RWPE1 (cell line): ENCODE measurements around the gene DOCK1.

Experiments
- CTCF ChIA-PET: fragments of 350-600 bp; sonication (Branson Sonifier 250); formaldehyde crosslinking; extraction: SDS; loops from one replicate; lab custom pipeline; 2021; lab: Yijun Ruan, JAX
- POLR2A ChIA-PET: fragments of 400-600 bp; formaldehyde crosslinking; extraction: SDS; loops from one replicate; lab custom pipeline; 2020; ENCODE audit warnings: antibody characterized with exemption; ENCODE audit not compliant: low non-redundant PET; lab: Yijun Ruan, JAX
- DNase-seq: peaks from one replicate; pipeline ENCODE4 v3.0.0; 2012; ENCODE audit warnings: low spot score
- H3K27ac ChIP-seq: fragments of 450-650 bp; 2 replicates; pipeline ENCODE4 v1.5.1; 2017
- CTCF ChIP-seq: fragments of 450-650 bp; conservative IDR thresholded peaks from 2 replicates; pipeline ENCODE4 v1.5.1; 2017; ENCODE audit warnings: low read depth, mild to moderate bottlenecking

Gene DOCK1

GRCh38 chr10:127125331-127125730 is 220.1 kb downstream of the DOCK1 start:
- TF ChIP-seq CTCF = no peak
- ChIA-PET POLR2A (no interaction called here), CTCF (no interaction called here)
- DNase-seq = no peak
- no peak overlapping the region for H3K27ac ChIP-seq

DNA sequence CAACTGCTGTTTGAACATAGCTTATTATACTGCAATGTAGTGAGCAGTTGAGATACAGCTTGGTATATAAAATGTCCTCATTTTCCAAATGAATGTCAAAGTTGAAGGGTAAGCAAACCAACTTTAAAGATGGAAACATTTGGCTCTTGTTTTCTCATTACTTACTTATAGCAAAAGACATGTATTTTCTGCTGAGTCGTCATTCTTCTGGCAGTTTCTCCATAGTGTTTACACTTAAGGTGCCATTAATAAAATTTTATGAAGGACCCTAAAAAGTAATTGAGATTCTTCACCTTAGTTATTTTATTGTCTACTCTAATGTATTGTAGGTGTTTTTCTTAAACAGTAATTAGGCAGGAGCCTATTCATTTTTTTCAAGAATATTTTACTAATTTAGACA is 222.6 kb downstream of the DOCK1 start:
- TF ChIP-seq CTCF = no peak
- no peak for DNase-seq
- H3K27ac ChIP-seq = no peak overlapping the region
- ChIA-PET POLR2A (no interaction called here), CTCF (interaction anchor here (0.6 kb wide), 1 partner anchor 916 kb away, joined by 3 read pairs; no protein-coding TSS in a partner anchor)

- POLR2A ChIA-PET = no interaction called here
- TF ChIP-seq CTCF = no peak
- no peak for DNase-seq
- H3K27ac ChIP-seq = no peak overlapping the region
- CTCF ChIA-PET = no interaction called here
Measured at GRCh38 chr10:127129104-127129503, 223.9 kb downstream of the DOCK1 start.

- CTCF ChIA-PET = interaction anchor here (1.1 kb wide), 1 partner anchor 18 kb away, joined by 3 read pairs; no protein-coding TSS in a partner anchor
- no peak for DNase-seq
Measured at GRCh38 chr10:127132451-127132850, 227.2 kb downstream of the DOCK1 start.

DNA sequence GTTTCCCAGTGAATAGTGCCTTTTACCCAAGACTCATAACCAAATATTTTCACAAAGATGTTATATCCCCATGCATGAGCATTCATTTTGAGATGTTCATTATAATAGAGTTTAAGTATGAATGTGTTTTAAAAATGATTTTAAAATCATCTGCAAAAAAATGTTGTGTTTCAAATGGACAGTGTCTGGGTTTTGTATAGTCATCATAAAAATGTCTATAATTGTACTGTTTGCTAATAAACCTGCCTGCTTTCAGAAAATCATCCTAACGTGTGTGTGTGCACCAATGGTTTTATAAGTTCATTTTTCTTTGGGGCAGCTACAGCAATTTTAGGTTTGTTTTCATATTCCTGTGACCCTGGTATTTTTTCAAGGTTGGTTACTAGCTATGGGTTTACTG is 228.0 kb downstream of the DOCK1 start:
- POLR2A ChIA-PET = no interaction called here
- CTCF ChIA-PET = no interaction called here
- no peak for DNase-seq
- H3K27ac ChIP-seq = no peak overlapping the region
- TF ChIP-seq CTCF = no peak

More at GRCh38 chr10:127132451-127132850, 227.2 kb downstream of the DOCK1 start:
- no peak overlapping the region for H3K27ac ChIP-seq
- TF ChIP-seq CTCF = no peak
- POLR2A ChIA-PET = no interaction called here

GRCh38 chr10:127133672-127134500 is 228.7 kb downstream of the DOCK1 start:
- H3K27ac ChIP-seq = no peak overlapping the region
- DNase-seq = no peak
- TF ChIP-seq CTCF = no peak
- ChIA-PET CTCF (no interaction called here), POLR2A (no interaction called here)
